ENCODE data around the gene FERMT3.

DNA sequence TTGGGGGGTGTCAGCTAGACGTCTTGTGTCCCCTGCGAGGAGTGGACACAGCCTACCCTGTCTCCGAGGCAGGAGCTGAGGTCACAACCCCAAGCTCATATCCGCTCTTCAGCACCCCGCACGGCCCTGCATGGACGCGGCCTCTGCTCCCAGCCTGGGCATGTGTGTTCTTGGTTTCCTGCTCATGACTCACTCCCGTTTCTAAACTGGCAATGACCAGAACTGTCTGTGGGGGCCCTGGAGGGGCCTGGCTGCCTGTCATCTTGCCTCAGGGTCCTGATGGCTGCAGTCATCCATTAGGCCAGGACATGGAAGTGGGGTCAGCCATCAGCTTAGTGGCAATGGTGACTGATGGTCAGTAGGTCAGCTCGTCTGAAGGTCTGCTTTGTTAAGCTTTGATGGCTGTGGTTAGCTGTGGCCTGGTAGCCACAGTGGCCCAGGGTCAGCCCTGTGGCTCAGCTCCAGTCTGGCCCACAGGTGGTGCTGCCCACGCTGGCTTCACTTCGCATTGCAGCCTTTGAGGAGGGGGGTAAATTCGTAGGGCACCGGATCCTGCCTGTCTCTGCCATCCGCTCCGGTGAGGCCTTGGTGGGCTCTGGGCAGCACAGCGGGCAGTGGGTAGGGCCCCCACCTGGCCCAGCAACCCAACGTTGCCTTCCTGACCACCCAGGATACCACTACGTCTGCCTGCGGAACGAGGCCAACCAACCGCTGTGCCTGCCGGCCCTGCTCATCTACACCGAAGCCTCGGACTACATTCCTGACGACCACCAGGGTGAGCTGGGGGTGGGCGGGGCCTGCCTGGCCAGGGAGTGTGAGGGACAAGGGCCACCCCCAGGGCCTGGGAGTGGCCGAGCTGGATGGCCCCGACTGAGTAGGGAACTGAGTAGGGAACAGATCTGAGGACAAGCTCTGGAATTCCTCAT lies 56.8 kb downstream of the FERMT3 start:
- TF ChIP-seq POLR2A (IDR thresholded peaks at IDR 0.05; ENCODE audit: low read depth, low read length) (no peak), POLR2AphosphoS5 (IDR thresholded peaks at IDR 0.05; ENCODE audit: low read depth, low read length) (no peak), PAX5 (IDR thresholded peaks at IDR 0.05; ENCODE audit: insufficient read depth, low read length, severe bottlenecking) (no peak), TAF1 (IDR thresholded peaks at IDR 0.05; ENCODE audit: low read depth, low read length) (no peak)
